ENCODE data around the gene CACNA1C.

CACNA1C gene

GRCh38 chr12:2029851-2030250 is 22.9 kb upstream of the CACNA1C start:
- POLR2A ChIA-PET (ENCODE audit: low non-redundant PET) = no interaction called here
- TF ChIP-seq CTCF (conservative IDR thresholded peaks at IDR 0.05; ENCODE audit: low read depth) = no peak
- H3K27ac ChIP-seq = no peak overlapping the region
- no peak for DNase-seq (ENCODE audit: low spot score)
- CTCF ChIA-PET = no interaction called here

- H3K27ac ChIP-seq = no peak overlapping the region
- CTCF ChIA-PET = no interaction called here
- no peak for DNase-seq (ENCODE audit: low spot score)
- no peak for TF ChIP-seq CTCF (conservative IDR thresholded peaks at IDR 0.05; ENCODE audit: low read depth)
- POLR2A ChIA-PET (ENCODE audit: low non-redundant PET) = no interaction called here
Measured at GRCh38 chr12:2032506-2032905, 20.3 kb upstream of the CACNA1C start.

GRCh38 chr12:2034633-2035430 is 18.0 kb upstream of the CACNA1C start:
- POLR2A ChIA-PET (ENCODE audit: low non-redundant PET) = no interaction called here
- peak; percentile 70 for TF ChIP-seq CTCF (conservative IDR thresholded peaks at IDR 0.05; ENCODE audit: low read depth)
- CTCF ChIA-PET = interaction anchor here (0.6 to 1.5 kb wide), 10 partner anchors 15 to 548 kb away, joined by 3 to 7 read pairs (median 3); no protein-coding TSS in a partner anchor
- no peak overlapping the region for H3K27ac ChIP-seq
- DNase-seq (ENCODE audit: low spot score) = peak; percentile 69

GRCh38 chr12:2035431-2036055 is 17.2 kb upstream of the CACNA1C start:
- TF ChIP-seq CTCF (conservative IDR thresholded peaks at IDR 0.05; ENCODE audit: low read depth) = no peak
- CTCF ChIA-PET = interaction anchor here (0.6 to 1.5 kb wide), 5 partner anchors 17 to 548 kb away, joined by 3 to 7 read pairs (median 4); partner anchors contain the start of gene CACNA1C
- H3K27ac ChIP-seq = no peak overlapping the region
- POLR2A ChIA-PET (ENCODE audit: low non-redundant PET) = no interaction called here
- no peak for DNase-seq (ENCODE audit: low spot score)

- ChIA-PET POLR2A (ENCODE audit: low non-redundant PET) (no interaction called here), CTCF (interaction anchor here (0.6 kb wide), 2 partner anchors 602 to 1259 kb away, joined by 3 to 6 read pairs; no protein-coding TSS in a partner anchor)
- TF ChIP-seq CTCF (conservative IDR thresholded peaks at IDR 0.05; ENCODE audit: low read depth) = no peak
Measured at GRCh38 chr12:2039034-2039433, 13.8 kb upstream of the CACNA1C start.

GRCh38 chr12:2043054-2043453 is 9.7 kb upstream of the CACNA1C start:
- TF ChIP-seq CTCF (conservative IDR thresholded peaks at IDR 0.05; ENCODE audit: low read depth) = no peak
- no peak overlapping the region for H3K27ac ChIP-seq
- CTCF ChIA-PET = no interaction called here
- POLR2A ChIA-PET (ENCODE audit: low non-redundant PET) = no interaction called here
- DNase-seq (ENCODE audit: low spot score) = no peak

More at GRCh38 chr12:2039034-2039433, 13.8 kb upstream of the CACNA1C start:
- DNase-seq (ENCODE audit: low spot score) = no peak
- no peak overlapping the region for H3K27ac ChIP-seq

All from RWPE1 (cell line).